WTC11 (cell line): ENCODE results near the gene TPRX1.

ENCODE experiments used
- GABPB1 ChIP-seq: sonication (generic); formaldehyde crosslinking; IDR thresholded peaks from 2 replicates; pipeline ENCODE4 v1.8.1; 2023; ENCODE audit warnings: mild to moderate bottlenecking, missing genetic modification reagents
- NR2C2 ChIP-seq: sonication (generic); formaldehyde crosslinking; IDR thresholded peaks from 2 replicates; pipeline ENCODE4 v1.8.0; 2022; ENCODE audit warnings: mild to moderate bottlenecking, missing genetic modification reagents
- RELA ChIP-seq: sonication (generic); formaldehyde crosslinking; IDR thresholded peaks from 2 replicates; pipeline ENCODE4 v1.8.1; 2022; ENCODE audit warnings: missing genetic modification reagents, mild to moderate bottlenecking, borderline replicate concordance
- ZNF512 ChIP-seq: sonication (generic); formaldehyde crosslinking; IDR thresholded peaks from 2 replicates; pipeline ENCODE4 v1.8.1; 2022; ENCODE audit warnings: missing genetic modification reagents, borderline replicate concordance

GRCh38 chr19:47819858-47820257 lies 15.5 kb upstream of the TPRX1 start:
- TF ChIP-seq NR2C2 (CRISPR knock-in tag) (no peak), GABPB1 (CRISPR knock-in tag) (no peak), RELA (CRISPR knock-in tag) (no peak), ZNF512 (no peak)
